Right ventricle myocardium superior (tissue), 1 donor: Measurements from ENCODE around the gene DNAH1. TPM values are rescaled to one million over a fixed set of nuclear protein-coding genes. Genes with fewer than 3 reads are reported as not detected.

Experiments used
- ATAC-seq: fragments of 200-7000 bp; cut with Tn5 transposase; one replicate; pipeline ENCODE4 v1.9.1; 2020; ENCODE audit warnings: mild to moderate bottlenecking; ENCODE audit not compliant: poor library complexity
- DNase-seq: peaks from one replicate; pipeline ENCODE4 v3.0.0-alpha.2; 2020
- intact Hi-C: fragments of 100-400 bp; cut with DNase I; formaldehyde crosslinking; loops from one replicate; pipeline ENCODE4 v1.11.2; 2022
- total RNA-seq: library from RNA; stranded (reverse); fragmentation: NEBNext Ultra II Directional; extraction: Animal tissue kit (Norgen Biotek cat#: 25700); gene quantifications from one replicate; pipeline ENCODE4 v1.2.1, GENCODE V29; 2021
- donor health status: DM: no; HTN: yes; CAD: no; lungs with severe emphysema.

Gene DNAH1
- total RNA-seq, 1 donor from 2014 or later, result 1.9 TPM

DNA sequence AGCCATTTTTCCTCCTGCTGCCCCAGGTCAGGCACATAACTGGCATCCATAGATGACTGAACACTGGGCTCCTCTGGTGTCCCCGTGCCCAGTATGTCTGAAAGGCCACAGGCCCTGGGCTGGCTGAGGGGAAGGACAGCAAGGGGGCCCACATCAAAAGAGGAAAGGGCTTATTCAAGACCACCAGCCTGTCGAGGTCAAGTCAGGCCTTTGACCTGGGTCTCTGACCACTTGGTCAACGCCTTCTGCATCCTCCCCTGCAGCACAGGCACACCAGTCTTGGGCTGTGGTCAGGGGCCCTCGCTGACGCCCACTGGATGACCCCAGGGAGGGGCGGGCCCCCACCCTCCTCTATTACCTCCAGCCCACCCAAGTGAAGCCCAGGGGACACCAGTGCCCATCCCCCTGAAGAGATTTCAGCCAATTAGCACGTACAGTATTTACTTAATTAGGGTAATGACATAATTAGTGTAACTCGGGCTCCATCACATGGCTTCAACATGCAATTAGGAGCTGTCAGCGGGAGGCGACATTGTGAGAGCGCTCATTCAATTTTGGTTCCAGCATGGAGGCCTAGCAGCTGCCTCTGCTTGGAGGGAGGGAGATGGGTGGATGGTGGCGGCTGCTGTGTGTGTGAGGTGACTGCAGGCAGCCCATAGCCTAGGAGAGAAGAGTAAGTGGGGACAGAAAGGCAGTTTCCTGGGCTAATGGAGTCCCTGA is 13.5 kb upstream of the DNAH1 start:
- intact Hi-C loops, result no loop called here
- ATAC-seq, result no peak

DNA sequence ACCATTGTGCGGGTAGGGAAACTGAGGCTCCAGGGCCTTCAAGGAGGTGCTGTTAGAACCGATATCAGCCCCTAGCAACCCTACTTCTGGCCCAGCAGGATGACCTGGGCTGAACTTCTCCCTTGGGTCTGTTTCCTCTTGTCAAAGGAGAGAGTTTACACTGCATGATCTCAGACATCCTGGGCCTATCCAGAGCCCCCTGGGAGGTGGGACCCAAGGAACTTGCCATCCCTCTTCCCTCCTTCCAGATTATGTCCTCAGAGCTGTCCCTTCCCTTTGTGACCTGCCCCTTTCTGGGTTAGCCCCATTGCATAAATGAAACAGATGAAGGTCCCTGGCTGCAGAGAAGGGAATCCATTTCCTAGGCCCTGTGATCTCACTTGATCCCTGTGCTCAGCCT is 12.3 kb upstream of the DNAH1 start:
- ATAC-seq (no peak), DNase-seq (no peak)
- intact Hi-C loops, result no loop called here

More for the DNA sequence above, 13.5 kb upstream of the DNAH1 start:
- DNase-seq, result no peak

DNA sequence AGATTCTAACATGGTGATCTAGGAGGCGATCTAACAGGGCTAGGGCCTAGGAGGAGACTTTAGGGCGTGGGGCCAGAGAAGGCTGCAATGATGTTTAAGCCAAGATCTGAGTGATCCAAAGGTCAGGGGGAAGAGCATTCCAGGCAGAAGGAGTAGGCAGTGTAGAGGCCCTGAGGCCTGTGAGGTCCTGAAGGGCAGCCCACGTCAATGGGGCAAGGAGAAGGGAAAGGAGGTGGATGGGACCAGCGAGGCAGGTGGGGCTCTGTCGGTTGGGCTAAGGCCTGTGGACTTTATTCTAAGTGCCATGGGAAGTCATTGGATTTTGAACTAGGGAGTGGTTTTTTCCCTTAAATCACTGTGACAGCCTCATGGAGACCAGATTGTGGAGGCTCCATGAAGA is 10.2 kb upstream of the DNAH1 start:
- DNase-seq (no peak), ATAC-seq (no peak)
- intact Hi-C loops, result no loop called here

DNA sequence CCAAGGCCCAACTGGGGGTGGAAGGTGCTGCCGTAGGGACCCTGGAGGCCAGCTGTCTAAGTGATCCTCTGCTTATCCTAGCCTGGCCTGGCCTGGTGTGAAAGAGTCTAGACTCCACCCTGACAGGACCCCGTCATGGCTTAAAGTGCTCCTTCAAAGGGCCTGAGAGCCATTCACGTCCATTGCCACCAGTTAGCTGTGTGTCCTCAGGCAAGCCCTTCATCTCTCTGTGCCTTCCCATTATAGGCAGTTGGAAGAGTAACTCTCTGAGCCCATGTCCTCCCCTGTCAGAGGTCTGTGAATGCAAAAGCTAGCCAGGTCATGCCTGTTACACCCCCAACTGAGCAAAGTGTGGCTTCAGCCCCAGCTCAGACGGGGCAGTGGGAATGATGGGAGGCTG is 9.1 kb upstream of the DNAH1 start:
- DNase-seq, result no peak
- intact Hi-C loops, result no loop called here
- ATAC-seq, result no peak

DNA sequence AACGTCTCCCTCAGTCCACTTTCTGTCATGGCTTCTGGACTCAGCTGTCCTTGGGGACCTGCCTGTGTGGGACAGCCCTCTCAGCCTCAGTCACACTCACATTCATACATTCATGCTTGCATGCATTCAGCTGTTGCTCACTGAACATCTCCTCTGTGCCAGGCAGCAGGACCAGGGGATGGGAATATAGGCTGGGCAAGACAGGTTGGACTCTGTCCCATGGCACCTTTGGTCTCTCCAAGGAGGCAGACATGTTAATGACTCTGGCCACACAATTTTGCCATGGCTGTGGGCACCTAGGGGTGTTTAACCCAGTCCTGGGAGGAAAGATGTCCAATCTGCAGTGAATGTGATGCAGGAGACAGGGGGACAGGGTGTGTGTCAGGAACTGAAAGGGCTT is 7.8 kb upstream of the DNAH1 start:
- DNase-seq (no peak), ATAC-seq (no peak)
- intact Hi-C loops, result no loop called here

DNA sequence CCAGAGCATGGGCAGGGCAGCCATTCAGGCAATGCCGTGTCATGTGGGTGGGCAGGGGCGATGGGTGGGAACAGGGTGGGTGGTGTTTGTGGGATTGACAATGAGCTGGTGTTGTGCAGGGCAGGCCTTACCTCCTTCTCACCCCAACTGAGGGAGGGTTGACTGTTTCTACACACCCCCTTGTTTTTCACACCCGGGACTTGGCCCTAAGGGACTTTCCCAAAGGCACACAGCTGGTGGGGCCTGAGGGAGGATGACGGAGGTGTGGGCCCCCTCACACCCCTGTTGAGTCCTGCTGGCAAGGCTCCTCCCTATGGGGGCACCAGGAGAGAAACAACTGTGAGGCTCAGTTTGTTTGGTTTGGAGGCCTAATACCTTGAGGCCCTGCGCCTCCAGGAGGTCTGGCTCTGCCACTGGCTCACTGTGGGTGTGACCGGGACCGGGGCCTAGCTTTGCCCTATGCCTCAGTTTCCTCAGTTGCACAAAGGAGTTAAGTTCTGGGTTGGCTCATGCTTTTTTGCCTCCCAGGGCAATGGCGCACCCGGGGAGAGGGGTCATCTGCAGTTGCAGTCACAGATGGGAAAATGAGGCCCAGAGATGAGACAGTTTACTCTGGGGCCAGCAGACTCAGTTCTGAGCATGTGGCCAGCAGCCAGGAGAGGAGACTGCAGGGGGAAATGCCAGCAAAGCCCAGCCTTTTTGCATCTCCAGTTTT is 5.1 kb upstream of the DNAH1 start:
- no peak for ATAC-seq
- no peak for DNase-seq
- intact Hi-C loops, result no loop called here

DNA sequence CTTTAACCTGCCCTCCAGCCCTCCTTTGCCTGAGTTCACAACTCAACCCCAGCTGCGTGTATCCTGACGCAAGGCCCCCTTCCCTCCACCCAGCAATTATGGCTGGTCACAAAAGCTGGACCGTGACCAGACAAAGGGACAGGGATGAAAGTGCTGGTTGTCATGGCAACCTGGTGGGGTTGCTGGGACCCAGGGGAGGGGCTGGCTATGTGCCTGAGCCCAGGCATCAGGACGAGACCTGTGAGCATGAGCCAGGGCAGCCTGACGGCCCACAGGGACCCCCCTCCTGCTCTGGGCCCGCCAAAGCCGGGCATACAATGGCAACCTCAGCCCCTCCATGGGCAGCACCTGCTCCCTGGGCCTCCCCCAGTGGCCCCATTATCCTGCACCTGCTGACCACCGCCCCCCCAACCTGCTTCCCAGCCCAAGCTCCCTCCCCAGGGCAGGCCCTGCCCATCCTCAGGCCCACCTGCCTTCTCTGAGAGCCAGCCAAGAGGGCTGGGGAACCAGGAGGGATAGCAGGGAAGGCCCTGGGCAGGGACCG is 4.5 kb upstream of the DNAH1 start:
- no peak for ATAC-seq
- intact Hi-C loops, result no loop called here

DNA sequence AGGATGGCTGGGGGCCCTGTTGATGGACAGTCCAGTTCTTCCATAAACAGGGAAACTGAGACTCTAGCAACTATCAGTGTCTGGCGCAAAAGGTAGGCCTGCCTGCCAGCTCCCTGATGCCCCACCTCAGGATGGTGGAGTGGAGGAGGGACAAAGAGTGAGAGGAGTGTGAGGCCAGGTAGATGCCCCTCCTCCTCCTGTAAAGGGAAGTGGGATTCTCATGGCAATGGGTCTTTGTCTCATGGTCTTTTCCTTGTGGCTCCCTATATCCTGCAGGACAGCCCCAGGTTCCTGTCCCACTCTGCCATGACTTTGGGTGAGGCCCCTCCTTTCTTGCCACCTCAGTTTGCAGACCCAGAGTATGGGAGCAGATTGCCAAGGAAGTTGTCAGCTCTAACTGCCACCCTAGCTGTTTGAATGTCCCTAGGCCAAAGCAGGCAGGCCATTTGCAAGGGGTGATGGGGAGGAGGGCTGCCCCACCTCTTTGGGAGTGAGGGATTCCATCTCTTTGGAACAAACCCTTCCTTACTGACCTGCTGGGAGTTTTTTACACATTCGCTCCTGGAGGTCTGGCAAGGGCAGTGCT is 2.8 kb upstream of the DNAH1 start:
- no peak for ATAC-seq

More for the DNA sequence above, 4.5 kb upstream of the DNAH1 start:
- DNase-seq, result no peak

DNA sequence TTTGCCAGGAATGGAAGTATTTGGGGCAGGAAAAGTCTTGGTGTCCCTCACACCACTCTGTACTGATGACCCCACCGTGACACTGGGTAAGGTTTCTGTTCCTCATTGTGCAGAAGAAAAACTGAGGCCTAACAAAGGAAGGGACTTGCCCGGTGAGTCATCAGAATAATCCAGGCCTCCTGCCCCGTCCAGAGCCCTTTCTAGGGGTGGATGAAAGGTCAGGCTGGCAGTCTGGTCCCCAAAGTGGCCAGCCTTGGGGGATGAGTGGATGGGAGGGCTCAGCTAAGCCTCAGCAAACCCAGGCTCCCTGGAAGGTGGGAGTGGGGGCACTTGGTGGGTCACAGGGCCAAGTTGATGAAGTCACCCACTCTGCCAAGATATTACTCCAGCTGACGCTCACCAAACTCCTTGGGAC is 2.3 kb upstream of the DNAH1 start:
- ATAC-seq, result peak; percentile 31
- intact Hi-C loops, result no loop called here
- no peak for DNase-seq

More for the DNA sequence above, 2.8 kb upstream of the DNAH1 start:
- no peak for DNase-seq
- intact Hi-C loops, result no loop called here

DNA sequence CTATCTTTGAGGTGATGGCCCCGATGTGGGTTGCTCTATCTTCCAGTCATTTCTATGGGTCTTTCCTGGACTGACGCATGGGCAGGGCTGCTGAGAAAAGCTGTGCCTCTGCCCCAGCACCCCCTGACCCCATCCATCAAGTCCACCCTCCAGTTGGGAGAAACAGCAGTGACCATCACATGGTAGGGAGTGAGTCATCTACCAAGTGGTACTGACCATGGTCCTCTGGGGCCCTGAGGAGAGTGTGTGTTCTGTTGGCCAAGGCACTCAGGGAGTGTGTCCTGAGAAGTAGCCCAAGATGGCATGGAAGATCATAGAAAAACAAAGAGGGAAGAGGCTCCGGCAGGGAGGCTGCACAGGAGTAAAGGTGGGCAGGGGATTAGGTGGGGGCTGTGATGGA is 1.6 kb upstream of the DNAH1 start:
- no peak for DNase-seq
- intact Hi-C loops, result no loop called here
- ATAC-seq, result no peak

DNA sequence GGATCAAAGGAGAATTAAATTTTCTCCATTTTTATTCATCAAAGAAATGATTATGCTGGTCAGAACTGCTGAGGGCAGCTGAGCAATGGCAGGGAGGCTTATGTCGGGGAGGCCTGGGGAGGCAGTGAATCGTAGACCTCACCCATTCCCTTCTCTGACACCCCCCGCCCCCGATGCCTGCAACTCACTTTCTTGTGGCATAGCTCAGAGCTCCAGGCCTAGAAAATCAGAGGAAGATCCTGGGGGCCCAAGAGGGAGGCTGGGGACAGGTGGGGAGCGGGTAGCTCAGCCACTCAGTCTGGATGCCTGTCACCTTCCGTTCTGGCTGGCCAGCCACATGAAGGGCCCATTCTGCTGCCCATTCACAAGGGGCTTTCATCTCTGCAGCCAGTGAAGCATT is 1.1 kb upstream of the DNAH1 start:
- intact Hi-C loops, result no loop called here
- ATAC-seq (no peak), DNase-seq (no peak)

DNA sequence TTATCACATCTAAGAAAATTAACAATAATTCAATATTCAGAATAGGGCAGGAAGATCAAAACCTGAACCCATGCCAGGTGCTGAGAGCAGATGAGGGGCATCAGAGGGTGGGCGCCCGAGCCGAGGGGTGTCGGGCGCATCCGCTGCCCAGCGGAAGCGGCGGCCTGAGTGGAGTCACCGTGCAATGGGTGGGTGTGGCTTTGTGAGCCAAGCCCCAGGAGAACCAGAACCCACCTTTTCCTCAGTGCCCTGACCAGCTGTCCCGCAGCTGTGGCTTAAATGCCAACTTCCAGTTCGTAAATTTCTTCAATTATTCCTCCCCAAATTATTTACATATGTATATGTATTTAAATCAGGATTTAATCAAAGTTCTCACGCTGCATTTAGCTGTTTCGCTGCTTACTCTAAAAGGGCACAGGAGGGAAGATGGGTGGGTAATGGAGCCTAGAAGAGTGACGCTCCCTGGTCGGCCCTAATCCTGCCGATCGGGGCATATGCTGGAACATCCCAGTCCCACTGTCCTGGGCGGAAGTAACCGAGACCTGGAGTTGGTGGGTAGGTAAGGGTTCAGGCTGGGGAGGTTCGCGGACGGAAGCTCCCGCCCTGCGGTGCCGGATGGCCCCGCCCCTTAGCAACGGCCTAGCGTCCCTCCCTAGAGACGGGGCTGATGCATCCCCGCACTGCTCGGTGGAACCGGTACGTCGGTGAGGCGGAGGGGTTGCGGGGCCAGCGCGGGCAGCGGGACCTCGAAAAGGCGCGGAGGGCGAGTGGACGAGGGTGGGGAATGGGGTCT is 1.3 kb downstream of the DNAH1 start:
- DNase-seq, result peak; percentile 78
- peak; percentile 91 for ATAC-seq
- intact Hi-C loops, result no loop called here

DNA sequence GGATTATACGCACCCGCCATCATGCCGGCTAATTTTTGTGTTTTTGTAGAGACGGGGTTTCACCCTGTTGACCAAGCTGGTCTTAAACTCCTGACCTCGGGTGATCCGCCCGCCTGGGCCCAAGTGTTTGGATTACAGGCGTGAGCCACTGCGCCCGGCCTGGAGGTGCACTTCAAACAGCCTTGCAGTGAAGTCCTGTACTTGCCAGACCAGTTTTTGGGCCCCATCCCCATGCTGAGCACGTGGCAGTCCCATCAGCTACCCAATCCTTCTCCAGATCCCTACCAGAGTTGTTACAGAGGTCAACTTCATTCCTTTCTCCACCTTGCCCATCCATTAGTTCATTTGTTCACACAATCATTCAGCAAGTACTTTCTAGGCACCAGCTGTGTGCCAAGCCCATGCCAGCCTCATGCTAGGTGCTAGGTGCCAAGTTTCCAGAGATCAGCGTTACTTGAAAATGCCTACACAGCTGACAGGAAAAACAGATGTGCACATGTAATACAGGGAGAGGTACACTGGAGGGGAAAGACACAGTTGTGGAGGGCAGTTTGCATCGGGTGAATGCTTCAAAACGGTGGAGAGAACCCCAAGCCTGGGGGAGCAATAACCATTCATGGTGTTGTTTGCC is 2.2 kb downstream of the DNAH1 start:
- ATAC-seq, result peak; percentile 59
- no peak for DNase-seq
- intact Hi-C loops, result no loop called here

DNA sequence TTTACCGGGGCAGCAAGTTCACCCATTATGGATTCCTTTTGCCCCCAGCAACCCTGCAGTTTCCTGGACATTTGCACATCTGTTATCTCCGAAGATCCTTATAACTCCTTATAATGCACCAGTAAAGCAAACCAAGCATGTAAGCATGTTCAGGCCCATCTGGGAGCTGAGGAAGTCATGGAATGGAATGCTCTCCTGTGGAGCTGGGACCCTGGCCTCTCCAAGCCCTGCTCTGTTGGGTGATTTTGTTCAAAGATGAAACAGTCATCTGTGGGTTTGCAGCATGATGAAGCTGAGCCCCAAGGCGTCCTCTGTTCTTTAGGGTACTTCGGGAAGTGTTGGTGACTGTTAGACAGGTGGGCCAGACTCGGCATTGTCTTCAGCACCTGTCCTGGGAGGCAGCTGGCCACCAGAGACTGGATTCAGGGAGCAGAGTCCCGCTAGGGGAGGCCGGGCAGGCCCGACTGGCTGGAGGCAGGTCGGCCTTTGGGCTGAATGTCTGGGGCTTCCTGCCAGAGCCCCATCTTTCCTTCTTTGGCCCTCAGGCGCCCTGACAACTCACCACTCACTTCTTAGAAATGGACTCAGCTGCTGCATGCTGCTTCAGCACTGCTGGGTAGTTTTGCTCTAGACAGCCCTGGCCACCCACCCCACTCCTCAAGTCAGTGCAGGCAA is 3.9 kb downstream of the DNAH1 start:
- peak; percentile 17 for DNase-seq
- ATAC-seq, result no peak
- intact Hi-C loops, result no loop called here

DNA sequence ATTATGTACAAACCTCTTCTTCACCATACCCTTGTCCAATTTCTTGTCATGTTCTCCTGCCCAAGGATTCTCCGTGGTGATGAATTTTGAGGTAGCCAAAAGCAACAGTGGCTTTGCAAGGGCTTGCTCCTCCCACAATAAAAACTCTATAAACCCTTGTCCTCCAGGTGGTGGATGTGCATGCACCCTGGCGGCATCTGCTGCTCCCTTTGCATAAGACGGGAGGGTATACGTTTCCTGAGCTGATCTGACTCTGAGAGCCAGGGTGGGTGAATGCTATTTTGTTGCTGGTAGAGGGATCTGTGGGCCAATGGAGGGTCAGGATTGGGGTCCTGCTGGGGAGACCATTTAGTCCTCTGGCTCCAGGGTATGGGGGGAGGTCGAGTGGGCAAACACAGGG is 5.4 kb downstream of the DNAH1 start:
- DNase-seq (no peak), ATAC-seq (no peak)
- intact Hi-C loops, result no loop called here

DNA sequence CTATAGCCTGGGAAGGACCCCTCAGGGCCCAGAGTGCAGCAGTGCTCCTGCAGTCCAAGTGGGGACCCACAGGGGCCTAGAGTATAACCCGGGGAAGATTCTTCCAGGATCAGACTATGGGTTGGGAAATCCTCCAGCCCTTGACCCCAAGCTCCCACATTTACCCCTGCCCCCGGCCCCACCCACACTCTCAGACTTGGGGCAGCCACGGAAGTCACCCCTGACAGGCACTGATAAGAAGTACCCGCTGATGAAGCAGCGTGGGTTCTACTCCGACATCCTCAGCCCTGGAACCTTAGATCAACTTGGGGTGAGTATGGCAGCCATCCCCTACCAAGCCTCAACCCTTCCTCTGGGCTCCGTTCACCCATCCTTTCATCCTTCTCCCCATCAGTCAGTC is 6.3 kb downstream of the DNAH1 start:
- DNase-seq, result no peak
- no peak for ATAC-seq
- intact Hi-C loops, result no loop called here

DNA sequence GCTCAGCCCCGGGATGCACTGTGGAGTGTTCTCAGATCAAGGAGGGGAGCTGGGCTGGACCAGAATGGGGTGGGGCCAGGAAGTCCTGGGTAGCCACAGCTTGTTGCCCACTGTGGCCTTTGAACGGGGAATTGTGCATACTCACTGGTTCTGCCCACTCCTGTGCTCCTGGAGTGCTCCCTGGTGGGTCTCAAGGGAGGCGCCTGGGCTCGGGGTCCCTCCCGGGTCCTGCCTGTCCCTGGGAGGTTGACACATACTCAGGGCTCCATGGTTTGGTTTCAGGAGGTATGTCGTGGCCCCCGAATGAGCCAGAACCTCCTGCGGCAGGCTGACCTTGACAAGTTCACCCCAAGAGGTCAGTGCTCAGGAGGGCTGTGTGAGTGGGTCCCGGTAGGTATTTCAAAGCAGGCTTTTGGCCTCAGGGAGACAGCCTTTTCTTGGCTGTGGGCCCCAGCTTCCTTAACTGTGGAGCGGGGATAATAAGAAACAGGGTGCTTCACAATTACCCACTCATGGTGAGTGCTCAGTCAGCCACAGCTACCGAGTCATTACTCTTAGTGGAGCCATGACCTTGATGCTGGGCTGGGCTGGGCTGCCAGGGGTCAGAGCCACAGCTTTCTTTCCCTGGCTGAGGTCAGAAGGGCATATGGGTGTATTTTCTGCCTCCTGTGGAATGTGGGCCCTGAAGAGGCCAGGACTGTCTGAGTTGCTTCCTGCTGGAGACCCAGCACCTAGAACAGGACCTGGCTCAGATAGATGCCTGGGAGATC is 7.6 kb downstream of the DNAH1 start:
- intact Hi-C loops, result no loop called here
- no peak for DNase-seq
- ATAC-seq, result peak; percentile 38
